ENCODE measurements around the gene EXOC3L1.
A peak's percentile ranks its signal among the peaks of the same experiment; 100 is the strongest.

EXOC3L1 gene

GRCh38 chr16:67181346-67181745, 8.6 kb downstream of the EXOC3L1 start:
- DNase-seq, result no peak

GRCh38 chr16:67180166-67180565, 9.8 kb downstream of the EXOC3L1 start:
- no peak for DNase-seq

- no peak for DNase-seq
These were observed 10.4 kb downstream of the EXOC3L1 start for GRCh38 chr16:67179421-67180080.

- DNase-seq, result peak; percentile 37
These were observed 11.9 kb downstream of the EXOC3L1 start for GRCh38 chr16:67177743-67178699.

- DNase-seq, result no peak
These were observed 13.3 kb downstream of the EXOC3L1 start for GRCh38 chr16:67176662-67177061.

- no peak for DNase-seq
These were observed 15.2 kb downstream of the EXOC3L1 start for GRCh38 chr16:67174706-67175231.

GRCh38 chr16:67173808-67174705, 15.9 kb downstream of the EXOC3L1 start:
- DNase-seq, result no peak

GRCh38 chr16:67173323-67173722, 16.6 kb downstream of the EXOC3L1 start:
- DNase-seq, result no peak

- no peak for DNase-seq
These were observed 18.8 kb downstream of the EXOC3L1 start for GRCh38 chr16:67170949-67171649.

- no peak for DNase-seq
These were observed 19.6 kb downstream of the EXOC3L1 start, which contains the start of gene NOL3 for GRCh38 chr16:67170168-67170948. NOL3 (plus strand) TSS chr16:67170538.

GRCh38 chr16:67169642-67170167, 20.2 kb downstream of the EXOC3L1 start:
- no peak for DNase-seq

- no peak for DNase-seq
These were observed 20.9 kb downstream of the EXOC3L1 start for GRCh38 chr16:67169011-67169451.

- DNase-seq, result no peak
These were observed 22.3 kb downstream of the EXOC3L1 start for GRCh38 chr16:67167588-67167987.

GRCh38 chr16:67166598-67167168, 23.3 kb downstream of the EXOC3L1 start:
- no peak for DNase-seq

- no peak for DNase-seq
These were observed 23.8 kb downstream of the EXOC3L1 start for GRCh38 chr16:67166110-67166547.

- DNase-seq, result no peak
These were observed 24.5 kb downstream of the EXOC3L1 start for GRCh38 chr16:67165121-67166078.

GRCh38 chr16:67164599-67165061, 25.3 kb downstream of the EXOC3L1 start, which contains the start of gene HSF4:
HSF4 (plus strand) TSS chr16:67164745; CDS start chr16:67164812, 67 bp downstream.
- DNase-seq, result no peak

GRCh38 chr16:67163999-67164558, 25.9 kb downstream of the EXOC3L1 start:
- no peak for DNase-seq
